Karpas-422 (cell line): ENCODE data around the gene ZNF701. TPM values are rescaled to one million over a fixed set of nuclear protein-coding genes. Genes with fewer than 3 reads are reported as not detected.
A peak's percentile ranks its signal among the peaks of the same experiment; 100 is the strongest.

Source experiments
- DNase-seq: peaks from one replicate; pipeline ENCODE4 v3.0.0-alpha.2; 2015
- H2AFZ ChIP-seq: fragments of 200-600 bp; sonication (generic); 2 replicates; pipeline ENCODE4 v1.6.1; 2014; ENCODE audit warnings: antibody characterized with exemption, low read length, mixed read lengths
- H3K27ac ChIP-seq: fragments of 200-600 bp; sonication (generic); 2 replicates; pipeline ENCODE4 v1.5.1; 2014; ENCODE audit warnings: mild to moderate bottlenecking, low read length, moderate library complexity
- H3K27me3 ChIP-seq: fragments of 200-600 bp; sonication (generic); 2 replicates; pipeline ENCODE4 v1.6.1; 2014; ENCODE audit warnings: low read length, mixed read lengths
- H3K36me3 ChIP-seq: fragments of 200-600 bp; sonication (generic); 2 replicates; pipeline ENCODE4 v1.6.1; 2014; ENCODE audit warnings: low read length, mixed read lengths; ENCODE audit not compliant: insufficient read depth
- H3K4me1 ChIP-seq: fragments of 200-600 bp; sonication (generic); 2 replicates; pipeline ENCODE4 v1.6.1; 2014; ENCODE audit warnings: mild to moderate bottlenecking, low read length, mixed read lengths
- H3K4me2 ChIP-seq: fragments of 200-600 bp; sonication (generic); 2 replicates; pipeline ENCODE4 v1.6.1; 2014; ENCODE audit warnings: low read length, low read depth, mild to moderate bottlenecking; ENCODE audit not compliant: poor library complexity, severe bottlenecking
- H3K4me3 ChIP-seq: fragments of 200-600 bp; sonication (generic); 2 replicates; pipeline ENCODE4 v1.5.1; 2014; ENCODE audit warnings: mild to moderate bottlenecking, antibody characterized with exemption, low read length, mixed read lengths
- H3K79me2 ChIP-seq: fragments of 200-600 bp; sonication (generic); 2 replicates; pipeline ENCODE4 v1.6.1; 2014; ENCODE audit warnings: mild to moderate bottlenecking, low read length, mixed read lengths
- H3K9ac ChIP-seq: fragments of 200-600 bp; sonication (generic); 2 replicates; pipeline ENCODE4 v1.6.0; 2014; ENCODE audit warnings: low read length
- H3K9me2 ChIP-seq: fragments of 200-600 bp; sonication (generic), shearing (Covaris generic); replicated peaks from 2 replicates; pipeline ENCODE4 v1.6.0; 2014; ENCODE audit warnings: mild to moderate bottlenecking, low read length, moderate library complexity; ENCODE audit not compliant: insufficient read depth
- H3K9me3 ChIP-seq: fragments of 300-700, 200-600 bp; sonication (generic); 2 replicates; pipeline ENCODE4 v1.6.1; 2014; ENCODE audit warnings: low read length, mixed read lengths
- H4K20me1 ChIP-seq: fragments of 200-600 bp; sonication (generic); 2 replicates; pipeline ENCODE4 v1.6.1; 2014; ENCODE audit warnings: mild to moderate bottlenecking, antibody characterized with exemption, low read length, low read depth; ENCODE audit not compliant: insufficient read depth
- total RNA-seq: library from RNA; depleted of rRNA; stranded (reverse); fragments of >200 nt; shearing (Covaris generic); gene quantifications from 2 replicates; pipeline ENCODE4 v1.2.3, GENCODE V29; 2014; ENCODE audit warnings: low replicate concordance; rRNA removed

Gene ZNF701
- total RNA-seq: 24.0 and 43.8 TPM in 2 replicates

- Histone ChIP-seq H3K9me3 (no peaks in the 10 kb centered on the region; the same call in 1 of the 2 replicates), H3K4me3 (peak within 1 kb of the TSS; percentile 99), H3K27me3 (no peaks in the 10 kb centered on the region), H3K27ac (peak within 1 kb of the TSS; percentile 57), H3K4me2 (peak within 1 kb of the TSS; percentile 99), H3K9ac (peak within 1 kb of the TSS; percentile 92), H3K9me2 (no peaks in the 10 kb centered on the region), H3K36me3 (peaks cover 39% of the 10 kb centered on the region), H2AFZ (peak within 1 kb of the TSS; percentile 63), H3K4me1 (peaks cover 14% of the 10 kb centered on the region), H3K79me2 (peaks cover 44% of the 10 kb centered on the region), H4K20me1 (no peaks in the 10 kb centered on the region)
- peak; percentile 99 for DNase-seq
These were observed at the start of gene ZNF701 for GRCh38 chr19:52570000-52570861. TSS of gene ZNF701 (plus strand) at chr19:52570287. CDS start at chr19:52574148, 3,861 bp downstream.

GRCh38 chr19:52522551-52522950 lies 47.5 kb upstream of the ZNF701 start:
- H3K4me3 ChIP-seq: no peak overlapping the region
- H3K4me1 ChIP-seq: peaks cover 6% of the 10 kb centered on the region
- H4K20me1 ChIP-seq: no peaks in the 10 kb centered on the region
- H3K27me3 ChIP-seq: no peaks in the 10 kb centered on the region
- 0 out of 2 replicates have a peak, but pooled peaks cover 4% of the 10 kb centered on the region for H3K9me3 ChIP-seq
- peaks cover under 1% of the 10 kb centered on the region for H3K79me2 ChIP-seq
- H3K27ac ChIP-seq: no peak overlapping the region
- no peak overlapping the region for H3K9ac ChIP-seq
- no peak overlapping the region for H3K4me2 ChIP-seq
- no peaks in the 10 kb centered on the region for H3K36me3 ChIP-seq
- DNase-seq: no peak
- H3K9me2 ChIP-seq: no peaks in the 10 kb centered on the region
- no peak overlapping the region for H2AFZ ChIP-seq

- DNase-seq: no peak
- no peaks in the 10 kb centered on the region for H3K9me2 ChIP-seq
- H3K27me3 ChIP-seq: no peaks in the 10 kb centered on the region
- no peak overlapping the region for H3K27ac ChIP-seq
- H4K20me1 ChIP-seq: no peaks in the 10 kb centered on the region
- no peak overlapping the region for H3K9ac ChIP-seq
- H3K36me3 ChIP-seq: peaks cover 2% of the 10 kb centered on the region; the same call in 1 of the 2 replicates
- H3K4me2 ChIP-seq: no peak overlapping the region
- no peak overlapping the region for H2AFZ ChIP-seq
- H3K9me3 ChIP-seq: 0 out of 2 replicates have a peak, but pooled peaks cover 4% of the 10 kb centered on the region
- no peak overlapping the region for H3K4me3 ChIP-seq
- H3K79me2 ChIP-seq: peaks cover 16% of the 10 kb centered on the region
- H3K4me1 ChIP-seq: peaks cover 15% of the 10 kb centered on the region
These were observed 46.0 kb upstream of the ZNF701 start for GRCh38 chr19:52524086-52524485.

GRCh38 chr19:52527134-52527955 lies 42.7 kb upstream of the ZNF701 start, which contains the start of gene ZNF808:
TSS of gene ZNF808 (plus strand) at chr19:52527668. CDS start at chr19:52543285, 15,617 bp downstream.
- H3K4me3 ChIP-seq: peak within 1 kb of the TSS; percentile 91
- DNase-seq: peak; percentile 99
- peak within 1 kb of the TSS; percentile 100 for H2AFZ ChIP-seq
- H3K27ac ChIP-seq: peak within 1 kb of the TSS; percentile 51
- H3K9ac ChIP-seq: peak within 1 kb of the TSS; percentile 81
- no peaks in the 10 kb centered on the region for H4K20me1 ChIP-seq
- peaks cover 19% of the 10 kb centered on the region for H3K4me1 ChIP-seq
- H3K4me2 ChIP-seq: peak within 1 kb of the TSS; percentile 97
- no peaks in the 10 kb centered on the region for H3K9me2 ChIP-seq
- peaks cover 47% of the 10 kb centered on the region for H3K79me2 ChIP-seq
- 0 out of 2 replicates have a peak, but pooled peaks cover 4% of the 10 kb centered on the region for H3K9me3 ChIP-seq
- H3K27me3 ChIP-seq: no peaks in the 10 kb centered on the region
- H3K36me3 ChIP-seq: peaks cover 20% of the 10 kb centered on the region

- peak overlapping the region; percentile 64; the same call in 1 of the 2 replicates for H2AFZ ChIP-seq
- H3K9me2 ChIP-seq: no peaks in the 10 kb centered on the region
- peak; percentile 71 for DNase-seq
- peaks cover 24% of the 10 kb centered on the region for H3K36me3 ChIP-seq
- peak overlapping the region; percentile 81 for H3K9ac ChIP-seq
- peak overlapping the region; percentile 51 for H3K27ac ChIP-seq
- peak overlapping the region; percentile 83 for H3K4me3 ChIP-seq
- H4K20me1 ChIP-seq: no peaks in the 10 kb centered on the region
- H3K4me1 ChIP-seq: peaks cover 19% of the 10 kb centered on the region
- peaks cover 53% of the 10 kb centered on the region for H3K79me2 ChIP-seq
- H3K27me3 ChIP-seq: no peaks in the 10 kb centered on the region
- 0 out of 2 replicates have a peak, but pooled peaks cover 4% of the 10 kb centered on the region for H3K9me3 ChIP-seq
- peak overlapping the region; percentile 95 for H3K4me2 ChIP-seq
These were observed 42.1 kb upstream of the ZNF701 start for GRCh38 chr19:52527956-52528351.

GRCh38 chr19:52532480-52532879 lies 37.6 kb upstream of the ZNF701 start:
- Histone ChIP-seq H3K9me2 (no peaks in the 10 kb centered on the region), H4K20me1 (no peaks in the 10 kb centered on the region), H3K79me2 (peaks cover 93% of the 10 kb centered on the region), H3K9ac (no peak overlapping the region), H3K36me3 (peaks cover 38% of the 10 kb centered on the region), H3K4me1 (peaks cover 27% of the 10 kb centered on the region), H3K27ac (no peak overlapping the region), H3K4me2 (no peak overlapping the region), H3K4me3 (no peak overlapping the region), H3K27me3 (no peaks in the 10 kb centered on the region), H3K9me3 (no peaks in the 10 kb centered on the region), H2AFZ (no peak overlapping the region)
- no peak for DNase-seq

GRCh38 chr19:52533901-52534300 lies 36.2 kb upstream of the ZNF701 start:
- Histone ChIP-seq H3K27me3 (no peaks in the 10 kb centered on the region), H3K4me3 (no peak overlapping the region), H3K79me2 (peaks cover 93% of the 10 kb centered on the region), H2AFZ (no peak overlapping the region), H3K9me3 (no peaks in the 10 kb centered on the region), H4K20me1 (no peaks in the 10 kb centered on the region), H3K4me1 (peaks cover 20% of the 10 kb centered on the region), H3K27ac (no peak overlapping the region), H3K9ac (no peak overlapping the region), H3K4me2 (no peak overlapping the region), H3K36me3 (peaks cover 40% of the 10 kb centered on the region), H3K9me2 (no peaks in the 10 kb centered on the region)
- DNase-seq: no peak
